Lower leg skin (tissue), 4 donors: ENCODE results near the gene SH2B3. TPM values are rescaled to one million over a fixed set of nuclear protein-coding genes. Genes with fewer than 3 reads are reported as not detected.
"Not testable (repeated sequence)": the region's sequence is repeated elsewhere in the genome, so short reads cannot be mapped to it uniquely, and the experiment has no call there.

Experiments
- DNase-seq, 2 donors: peaks; one replicate each; pipeline ENCODE4 v3.0.0-alpha.2; 2019; ENCODE audit warnings: low spot score in 2 of 2
- H3K4me3 ChIP-seq: fragments of 200-600 bp; sonication (generic); 2 replicates; pipeline ENCODE4 v1.5.1; 2017; ENCODE audit warnings: mild to moderate bottlenecking, low read depth; ENCODE audit not compliant: poor library complexity, severe bottlenecking
- CTCF ChIP-seq, 3 donors: fragments of 450-650 bp; IDR thresholded peaks; one replicate each; pipeline ENCODE4 v1.5.1; 2016; ENCODE audit warnings: antibody characterized with exemption in 3 of 3, mild to moderate bottlenecking in 3 of 3, moderate library complexity in 2 of 3
- POLR2A ChIP-seq, 2 donors: fragments of 450-650 bp; IDR thresholded peaks; one replicate each; pipeline ENCODE4 v1.6.1; 2016 to 2017; ENCODE audit warnings: antibody characterized with exemption in 2 of 2, mild to moderate bottlenecking in 1 of 2, moderate library complexity in 1 of 2
- WGBS, 2 donors: methylation state at CpG; one replicate each; pipeline ENCODE4 v1.1.5; 2018; 5-methylcytosine and 5-hydroxymethylcytosine counted together
- intact Hi-C: fragments of 100-400 bp; cut with DNase I; formaldehyde crosslinking; loops from one replicate; pipeline ENCODE4 v1.15.0; 2023; ENCODE audit warnings: low total_unique reads
- total RNA-seq, 4 donors: library from RNA; depleted of rRNA; stranded (reverse); fragments of >200 nt; gene quantifications; one replicate each; pipeline ENCODE4 v1.1.0, GENCODE V29; 2016

Gene SH2B3
- total RNA-seq, 4 donors from 2014 or later = 6.5 to 16.1 (median 8.2) TPM

GRCh38 chr12:111393700-111394300 lies 11.9 kb upstream of the SH2B3 start:
- intact Hi-C loops = loop anchor here (10.0 kb wide), 1 partner anchor 121 kb away; no protein-coding TSS in a partner anchor
- DNase-seq = peak; percentile 73 to 90
- no peak overlapping the region for H3K4me3 ChIP-seq
- TF ChIP-seq CTCF (IDR thresholded peaks at IDR 0.05) = no peak
- WGBS, 2 donors = 63 to 82% methylated on average over 8 of the region's 8 CpGs

- 69 to 79% methylated on average over 5 to 8 of the region's 8 CpGs for WGBS, 2 donors
- DNase-seq = no peak
- intact Hi-C loops = loop anchor here (10.0 kb wide), 1 partner anchor 120 kb away; no protein-coding TSS in a partner anchor
- no peak for TF ChIP-seq POLR2A (IDR thresholded peaks at IDR 0.05)
- no peak for TF ChIP-seq CTCF (IDR thresholded peaks at IDR 0.05)
- H3K4me3 ChIP-seq = no peak overlapping the region
These were observed 11.2 kb upstream of the SH2B3 start for GRCh38 chr12:111394480-111394879.

GRCh38 chr12:111395336-111396187 lies 10.2 kb upstream of the SH2B3 start:
- H3K4me3 ChIP-seq = no peak overlapping the region
- WGBS, 2 donors = 78 to 81% methylated on average over 8 of the region's 8 CpGs
- intact Hi-C loops = loop anchor here (10.0 kb wide), 1 partner anchor 119 kb away; no protein-coding TSS in a partner anchor
- TF ChIP-seq CTCF (IDR thresholded peaks at IDR 0.05) (no peak), POLR2A (IDR thresholded peaks at IDR 0.05) (no peak)
- DNase-seq = no peak

GRCh38 chr12:111396271-111396670 lies 9.5 kb upstream of the SH2B3 start:
- H3K4me3 ChIP-seq, DNase-seq: not testable (repeated sequence)
- intact Hi-C loops = loop anchor here (10.0 kb wide), 1 partner anchor 119 kb away; no protein-coding TSS in a partner anchor
- WGBS, 2 donors = 65 to 76% methylated on average over 7 of the region's 7 CpGs

GRCh38 chr12:111396726-111397445 lies 8.8 kb upstream of the SH2B3 start:
- 5 to 7% methylated on average over 26 to 34 of the region's 34 CpGs for WGBS, 2 donors
- peak; percentile 71 to 97 for DNase-seq
- H3K4me3 ChIP-seq = no peak overlapping the region
- TF ChIP-seq CTCF (IDR thresholded peaks at IDR 0.05) (peak in 1 of 3 donors; percentile 97), POLR2A (IDR thresholded peaks at IDR 0.05) (no peak)
- intact Hi-C loops = loop anchor here (10.0 kb wide), 1 partner anchor 118 kb away; no protein-coding TSS in a partner anchor
